Activated CD8-positive, alpha-beta memory T cell treated with anti-CD3 and anti-CD28 coated beads for 4 hours (primary cell): ENCODE data around the gene NGB.
"Not testable (repeated sequence)": the region's sequence is repeated elsewhere in the genome, so short reads cannot be mapped to it uniquely, and the experiment has no call there.

Experiments
- DNase-seq, 2 donors: peaks; one replicate each; pipeline ENCODE4 v3.0.0-alpha.2; 2020; ENCODE audit warnings: low read depth in 2 of 2

The NGB gene

GRCh38 chr14:77271113-77271710, at the start of gene NGB:
NGB (minus strand) TSS chr14:77271206; CDS start chr14:77270937, 269 bp downstream.
- DNase-seq, result no peak

GRCh38 chr14:77320238-77320935, 49.4 kb upstream of the NGB start, which contains the start of gene POMT2:
POMT2 (minus strand) TSS chr14:77320883; CDS start chr14:77320681, 202 bp downstream.
- DNase-seq, result peak; percentile 84 to 85

- DNase-seq, result no peak
These were observed 48.4 kb upstream of the NGB start for GRCh38 chr14:77319422-77319821.

GRCh38 chr14:77318756-77319155, 47.8 kb upstream of the NGB start:
- DNase-seq, result not testable (repeated sequence)

- DNase-seq, result no peak
These were observed 47.1 kb upstream of the NGB start for GRCh38 chr14:77318006-77318553.

GRCh38 chr14:77316872-77317301, 45.9 kb upstream of the NGB start:
- DNase-seq, result no peak

- DNase-seq, result no peak
These were observed 45.1 kb upstream of the NGB start for GRCh38 chr14:77316195-77316505.

GRCh38 chr14:77314539-77315457, 43.8 kb upstream of the NGB start:
- DNase-seq, result no peak

GRCh38 chr14:77314043-77314442, 43.0 kb upstream of the NGB start:
- no peak for DNase-seq

- DNase-seq, result no peak
These were observed 42.4 kb upstream of the NGB start for GRCh38 chr14:77313371-77313770.

GRCh38 chr14:77311217-77311616, 40.2 kb upstream of the NGB start:
- DNase-seq, result no peak

- no peak for DNase-seq
These were observed 39.0 kb upstream of the NGB start for GRCh38 chr14:77310026-77310425.

- no peak for DNase-seq
These were observed 38.1 kb upstream of the NGB start for GRCh38 chr14:77309131-77309530.

GRCh38 chr14:77306851-77307496, 36.0 kb upstream of the NGB start:
- DNase-seq, result no peak

GRCh38 chr14:77306416-77306815, 35.4 kb upstream of the NGB start:
- no peak for DNase-seq

GRCh38 chr14:77305696-77306095, 34.7 kb upstream of the NGB start:
- DNase-seq, result no peak

- DNase-seq, result no peak
These were observed 32.6 kb upstream of the NGB start for GRCh38 chr14:77303417-77304156.

GRCh38 chr14:77302926-77303325, 31.9 kb upstream of the NGB start:
- DNase-seq, result no peak

- DNase-seq, result peak; percentile 14 to 15
These were observed 30.1 kb upstream of the NGB start for GRCh38 chr14:77301103-77301502.

- DNase-seq, result no peak
These were observed 28.8 kb upstream of the NGB start for GRCh38 chr14:77299771-77300170.

- DNase-seq, result no peak
These were observed 25.9 kb upstream of the NGB start for GRCh38 chr14:77296906-77297305.
